Measurements from ENCODE around the gene KLHL11. TPM values are rescaled to one million over a fixed set of nuclear protein-coding genes. Genes with fewer than 3 reads are reported as not detected.

KLHL11 gene
- total RNA-seq, 1 donor from 2014 or later: 15.2 TPM

GRCh38 chr17:41824086-41824485, 41.1 kb downstream of the KLHL11 start:
- Histone ChIP-seq H3K36me3 (peaks cover 0 to 29% of the 10 kb centered on the region in 2 donors), H3K27ac (no peak overlapping the region)
- DNase-seq (ENCODE audit: extremely low spot score in 2 of 2): no peak

GRCh38 chr17:41823580-41823979, 41.6 kb downstream of the KLHL11 start:
- H3K4me3 ChIP-seq: no peak overlapping the region
- H3K27ac ChIP-seq: no peak overlapping the region
- no peak for DNase-seq (ENCODE audit: extremely low spot score in 2 of 2)
- no peak for TF ChIP-seq POLR2A (IDR thresholded peaks at IDR 0.05)
- no peak for TF ChIP-seq CTCF (IDR thresholded peaks at IDR 0.05)
- intact Hi-C loops (cut with DNase I): no loop called here
- H3K36me3 ChIP-seq: peaks cover 0 to 24% of the 10 kb centered on the region in 2 donors
- H3K4me1 ChIP-seq: no peaks in the 10 kb centered on the region
- no peaks in the 10 kb centered on the region for H3K27me3 ChIP-seq
- no peaks in the 10 kb centered on the region for H3K9me3 ChIP-seq

More at GRCh38 chr17:41824086-41824485, 41.1 kb downstream of the KLHL11 start:
- Histone ChIP-seq H3K4me1 (no peaks in the 10 kb centered on the region), H3K9me3 (no peaks in the 10 kb centered on the region), H3K27me3 (no peaks in the 10 kb centered on the region), H3K4me3 (no peak overlapping the region)
- intact Hi-C loops (cut with DNase I): no loop called here
- TF ChIP-seq POLR2AphosphoS5 (IDR thresholded peaks at IDR 0.05; ENCODE audit: insufficient read depth in 1 of 2, low read depth in 1 of 2): no peak
- TF ChIP-seq POLR2A (IDR thresholded peaks at IDR 0.05): no peak
- no peak for TF ChIP-seq CTCF (IDR thresholded peaks at IDR 0.05)

- Histone ChIP-seq H3K4me3 (no peak overlapping the region), H3K27ac (no peak overlapping the region), H3K36me3 (peaks cover 0 to 20% of the 10 kb centered on the region in 2 donors), H3K27me3 (no peaks in the 10 kb centered on the region), H3K4me1 (no peaks in the 10 kb centered on the region), H3K9me3 (no peaks in the 10 kb centered on the region)
- intact Hi-C loops (cut with DNase I): no loop called here
- DNase-seq (ENCODE audit: extremely low spot score in 2 of 2): no peak
- TF ChIP-seq CTCF (IDR thresholded peaks at IDR 0.05) (no peak), POLR2AphosphoS5 (IDR thresholded peaks at IDR 0.05; ENCODE audit: insufficient read depth in 1 of 2, low read depth in 1 of 2) (no peak), POLR2A (IDR thresholded peaks at IDR 0.05) (no peak)
These were observed 42.1 kb downstream of the KLHL11 start for GRCh38 chr17:41823141-41823524.

GRCh38 chr17:41822216-41823140, 42.7 kb downstream of the KLHL11 start:
- Histone ChIP-seq H3K4me1 (no peaks in the 10 kb centered on the region), H3K4me3 (no peak overlapping the region), H3K9me3 (no peaks in the 10 kb centered on the region), H3K27ac (no peak overlapping the region), H3K36me3 (peaks cover 0 to 15% of the 10 kb centered on the region in 2 donors), H3K27me3 (no peaks in the 10 kb centered on the region)
- intact Hi-C loops (cut with DNase I): no loop called here
- no peak for DNase-seq (ENCODE audit: extremely low spot score in 2 of 2)
- TF ChIP-seq POLR2AphosphoS5 (IDR thresholded peaks at IDR 0.05; ENCODE audit: insufficient read depth in 1 of 2, low read depth in 1 of 2): no peak
- no peak for TF ChIP-seq POLR2A (IDR thresholded peaks at IDR 0.05)
- TF ChIP-seq CTCF (IDR thresholded peaks at IDR 0.05): no peak

- H3K9me3 ChIP-seq: no peaks in the 10 kb centered on the region
- TF ChIP-seq CTCF (IDR thresholded peaks at IDR 0.05): no peak
- no peak for TF ChIP-seq POLR2A (IDR thresholded peaks at IDR 0.05)
- no peak for TF ChIP-seq POLR2AphosphoS5 (IDR thresholded peaks at IDR 0.05; ENCODE audit: insufficient read depth in 1 of 2, low read depth in 1 of 2)
- no peak overlapping the region for H3K27ac ChIP-seq
- no peak overlapping the region for H3K4me3 ChIP-seq
- intact Hi-C loops (cut with DNase I): no loop called here
- H3K27me3 ChIP-seq: no peaks in the 10 kb centered on the region
- no peak for DNase-seq (ENCODE audit: extremely low spot score in 2 of 2)
- H3K4me1 ChIP-seq: no peaks in the 10 kb centered on the region
- H3K36me3 ChIP-seq: peaks cover 0 to 8% of the 10 kb centered on the region in 2 donors
These were observed 43.4 kb downstream of the KLHL11 start for GRCh38 chr17:41821776-41822175.
